Measurements from ENCODE around the gene MRGPRD. TPM values are rescaled to one million over a fixed set of nuclear protein-coding genes. Genes with fewer than 3 reads are reported as not detected.
A peak's percentile ranks its signal among the peaks of the same experiment; 100 is the strongest.

MRGPRD gene
- total and polyA plus RNA-seq, 3 experiments from 2014 or later = not detected

DNA sequence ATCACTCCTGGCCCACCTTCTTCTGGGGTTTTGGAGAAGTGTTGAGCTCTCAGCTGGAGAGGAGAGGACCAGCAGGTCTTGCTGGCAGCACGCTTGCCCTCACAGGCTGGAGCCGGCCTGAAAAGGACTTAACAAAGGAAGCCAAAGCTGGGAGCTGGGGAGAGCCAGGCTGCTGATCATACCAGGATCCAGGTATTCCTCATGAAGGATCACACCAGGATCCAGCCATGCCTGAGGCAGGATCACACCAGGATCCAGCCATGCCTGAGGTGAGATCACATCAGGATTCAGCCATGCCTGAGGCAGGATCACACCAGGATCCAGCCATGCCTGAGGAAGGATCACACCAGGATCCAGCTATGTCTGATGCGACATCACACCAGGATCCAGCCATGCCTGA is 17.0 kb downstream of the MRGPRD start:
- H3K27me3 ChIP-seq (ENCODE audit: insufficient read depth, low read length, poor library complexity, severe bottlenecking) = no peaks in the 10 kb centered on the region
- peak in 1 of 5 donors; percentile 24 for DNase-seq
- peaks cover 3% of the 10 kb centered on the region for H3K4me1 ChIP-seq (ENCODE audit: insufficient read depth, low read length)
- H3K27me3 Mint-ChIP-seq = peaks cover 6 to 7% of the 10 kb centered on the region in 2 donors
- no peak overlapping the region for H3K27ac ChIP-seq (ENCODE audit: low read depth, low read length)
- no peaks in the 10 kb centered on the region for H3K36me3 Mint-ChIP-seq
- CTCF ChIA-PET = interaction anchor here (1.2 kb wide), 1 partner anchor 163 kb away, joined by 3 read pairs; no protein-coding TSS in a partner anchor
- no peak overlapping the region for H3K4me3 ChIP-seq (ENCODE audit: low read length)
- H3K9me3 Mint-ChIP-seq = peaks cover 0 to 3% (median 0%) of the 10 kb centered on the region in 5 donors
- H3K9me3 ChIP-seq (ENCODE audit: low read length) = no peaks in the 10 kb centered on the region
- peaks cover 4 to 25% (median 17%) of the 10 kb centered on the region in 3 donors for H3K4me1 Mint-ChIP-seq
- no peak overlapping the region for H3K4me3 Mint-ChIP-seq
- no peaks in the 10 kb centered on the region for H3K36me3 ChIP-seq (ENCODE audit: insufficient read depth, low read length)
- peak overlapping the region in 1 of 8 donors; percentile 45 for H3K27ac Mint-ChIP-seq
- POLR2A ChIA-PET = no interaction called here

DNA sequence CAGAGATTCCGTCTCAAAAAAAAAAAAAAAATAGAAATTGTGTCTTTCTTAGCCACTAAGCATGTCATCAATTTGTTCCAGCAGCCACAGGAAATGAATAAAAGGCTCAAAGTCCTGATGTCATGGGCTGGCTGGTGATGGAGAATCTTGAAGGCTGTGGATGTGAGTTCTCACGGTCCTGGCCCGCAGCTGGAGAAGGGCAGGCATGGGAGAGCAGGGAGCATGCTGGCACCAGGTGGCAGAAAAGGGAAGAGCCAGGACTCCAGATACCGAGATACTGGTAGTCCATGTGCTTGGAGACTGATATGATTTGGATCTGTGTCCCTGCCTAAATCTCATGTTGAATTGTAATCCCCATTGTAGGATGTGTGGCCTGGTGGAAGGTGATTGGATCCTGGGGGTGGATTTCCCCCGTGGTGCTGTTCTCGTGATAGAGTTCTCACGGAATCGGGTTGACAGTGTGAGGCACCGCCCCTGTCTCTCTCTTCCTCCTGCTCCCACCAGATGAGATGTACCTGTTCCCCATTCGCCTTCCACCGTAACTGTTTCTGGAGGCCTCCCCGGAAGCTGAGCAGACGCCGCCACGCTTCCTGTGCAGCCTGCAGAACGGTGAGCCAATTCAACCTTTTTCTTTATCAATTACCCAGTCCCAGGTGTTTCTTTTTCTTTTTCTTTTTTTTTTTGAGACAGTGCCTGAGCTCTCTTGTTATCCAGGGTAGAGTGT is 18.1 kb downstream of the MRGPRD start:
- DNase-seq = peak in 4 of 5 donors; percentile 1 to 57 (median 12)
- POLR2A ChIA-PET = no interaction called here
- H3K27ac ChIP-seq (ENCODE audit: low read depth, low read length) = no peak overlapping the region
- no peak overlapping the region for H3K4me3 ChIP-seq (ENCODE audit: low read length)
- CTCF ChIA-PET = interaction anchor here (1.2 kb wide), 1 partner anchor 164 kb away, joined by 3 read pairs; no protein-coding TSS in a partner anchor
- Mint-ChIP-seq H3K9me3 (peaks cover 0 to 3% (median 0%) of the 10 kb centered on the region in 5 donors), H3K36me3 (no peaks in the 10 kb centered on the region), H3K27ac (peak overlapping the region; percentile 42 to 94 (median 80)), H3K4me1 (peaks cover 4 to 25% (median 17%) of the 10 kb centered on the region in 3 donors), H3K27me3 (peaks cover 2 to 4% of the 10 kb centered on the region in 2 donors), H3K4me3 (peak overlapping the region; percentile 5 to 67 (median 42))
- H3K36me3 ChIP-seq (ENCODE audit: insufficient read depth, low read length) = no peaks in the 10 kb centered on the region
- peaks cover 3% of the 10 kb centered on the region for H3K4me1 ChIP-seq (ENCODE audit: insufficient read depth, low read length)
- no peaks in the 10 kb centered on the region for H3K27me3 ChIP-seq (ENCODE audit: insufficient read depth, low read length, poor library complexity, severe bottlenecking)
- H3K9me3 ChIP-seq (ENCODE audit: low read length) = no peaks in the 10 kb centered on the region

DNA sequence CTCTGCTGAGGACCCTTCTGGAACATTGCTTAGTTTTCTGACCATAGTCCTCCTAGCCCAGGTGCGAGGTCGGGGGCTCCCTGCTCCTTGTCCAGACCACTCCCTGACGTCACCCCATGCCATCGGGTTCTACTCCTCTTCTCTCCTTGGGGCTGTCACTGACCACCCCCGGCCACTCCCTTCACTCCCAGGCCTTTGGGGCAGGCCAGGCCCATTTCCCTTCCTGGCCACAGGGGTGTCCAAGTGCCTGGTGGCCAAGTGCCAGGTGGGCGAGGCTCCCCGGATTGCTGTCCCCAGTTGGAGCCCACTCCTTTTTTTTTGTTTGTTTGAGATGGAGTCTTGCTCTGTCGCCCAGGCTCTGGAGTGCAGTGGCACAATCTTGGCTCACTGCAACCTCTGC is 19.5 kb downstream of the MRGPRD start:
- Histone ChIP-seq H3K27ac (ENCODE audit: low read depth, low read length) (no peak overlapping the region), H3K4me3 (ENCODE audit: low read length) (no peak overlapping the region), H3K27me3 (ENCODE audit: insufficient read depth, low read length, poor library complexity, severe bottlenecking) (no peaks in the 10 kb centered on the region), H3K36me3 (ENCODE audit: insufficient read depth, low read length) (no peaks in the 10 kb centered on the region), H3K9me3 (ENCODE audit: low read length) (no peaks in the 10 kb centered on the region), H3K4me1 (ENCODE audit: insufficient read depth, low read length) (no peaks in the 10 kb centered on the region)
- no peak overlapping the region for H3K27ac Mint-ChIP-seq
- POLR2A ChIA-PET = interaction anchor here (0.6 kb wide), 1 partner anchor 1358 kb away, joined by 4 read pairs; no protein-coding TSS in a partner anchor
- H3K4me3 Mint-ChIP-seq = no peak overlapping the region
- CTCF ChIA-PET = no interaction called here
- H3K9me3 Mint-ChIP-seq = peaks cover 0 to 3% (median 0%) of the 10 kb centered on the region in 5 donors
- H3K4me1 Mint-ChIP-seq = peaks cover 4 to 23% (median 14%) of the 10 kb centered on the region in 3 donors
- no peaks in the 10 kb centered on the region for H3K36me3 Mint-ChIP-seq
- peaks cover under 1 to 6% of the 10 kb centered on the region in 2 donors for H3K27me3 Mint-ChIP-seq
- peak in 1 of 5 donors; percentile 21 for DNase-seq

DNA sequence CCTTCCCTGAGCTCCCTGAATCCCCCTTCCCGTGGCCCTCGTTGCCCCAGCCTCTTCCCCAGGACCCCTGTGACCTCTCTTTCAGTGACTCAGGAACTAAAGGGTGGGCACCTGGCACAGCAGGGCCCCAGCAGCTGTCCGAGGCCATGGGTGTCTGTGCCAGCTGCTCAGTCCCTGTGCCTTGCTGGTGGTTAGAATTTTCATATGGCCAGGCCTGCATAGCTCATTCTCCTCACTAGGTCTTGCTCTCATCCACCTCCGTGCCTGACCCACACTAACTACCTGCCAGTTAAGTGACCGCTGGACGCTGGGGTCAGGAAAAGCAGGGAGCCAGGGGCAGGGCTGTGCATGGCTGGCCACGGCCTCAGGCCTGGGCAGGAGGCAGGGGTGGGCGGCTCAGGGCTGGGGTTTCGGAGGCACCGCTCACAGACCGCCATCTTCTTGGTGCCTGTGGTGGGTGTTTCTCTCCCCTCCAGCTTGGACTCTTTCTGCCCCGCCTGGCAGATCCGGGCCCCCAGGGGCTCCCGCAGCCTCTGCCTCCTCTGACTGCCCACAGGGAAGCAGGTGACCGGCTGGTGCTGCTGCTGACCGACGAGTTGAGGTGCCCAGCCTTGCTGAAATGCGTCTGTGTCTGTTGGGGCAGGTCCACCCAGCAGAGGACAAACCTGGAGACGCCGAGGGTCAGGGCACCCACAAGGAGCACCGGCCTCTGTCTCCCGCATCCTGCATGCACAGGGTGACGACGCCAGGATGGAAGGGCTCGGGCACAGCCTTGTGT is 20.3 kb downstream of the MRGPRD start:
- H3K4me3 Mint-ChIP-seq = no peak overlapping the region
- Histone ChIP-seq H3K4me3 (ENCODE audit: low read length) (no peak overlapping the region), H3K36me3 (ENCODE audit: insufficient read depth, low read length) (no peaks in the 10 kb centered on the region), H3K9me3 (ENCODE audit: low read length) (no peaks in the 10 kb centered on the region), H3K4me1 (ENCODE audit: insufficient read depth, low read length) (no peaks in the 10 kb centered on the region), H3K27ac (ENCODE audit: low read depth, low read length) (no peak overlapping the region), H3K27me3 (ENCODE audit: insufficient read depth, low read length, poor library complexity, severe bottlenecking) (no peaks in the 10 kb centered on the region)
- H3K4me1 Mint-ChIP-seq = peaks cover 2 to 17% (median 7%) of the 10 kb centered on the region in 3 donors
- peaks cover 0 to 3% (median 0%) of the 10 kb centered on the region in 5 donors for H3K9me3 Mint-ChIP-seq
- H3K27me3 Mint-ChIP-seq = peaks cover 0 to 6% of the 10 kb centered on the region in 2 donors
- ChIA-PET CTCF (no interaction called here), POLR2A (no interaction called here)
- DNase-seq = peak in 1 of 5 donors; percentile 27
- H3K27ac Mint-ChIP-seq = no peak overlapping the region
- no peaks in the 10 kb centered on the region for H3K36me3 Mint-ChIP-seq

DNA sequence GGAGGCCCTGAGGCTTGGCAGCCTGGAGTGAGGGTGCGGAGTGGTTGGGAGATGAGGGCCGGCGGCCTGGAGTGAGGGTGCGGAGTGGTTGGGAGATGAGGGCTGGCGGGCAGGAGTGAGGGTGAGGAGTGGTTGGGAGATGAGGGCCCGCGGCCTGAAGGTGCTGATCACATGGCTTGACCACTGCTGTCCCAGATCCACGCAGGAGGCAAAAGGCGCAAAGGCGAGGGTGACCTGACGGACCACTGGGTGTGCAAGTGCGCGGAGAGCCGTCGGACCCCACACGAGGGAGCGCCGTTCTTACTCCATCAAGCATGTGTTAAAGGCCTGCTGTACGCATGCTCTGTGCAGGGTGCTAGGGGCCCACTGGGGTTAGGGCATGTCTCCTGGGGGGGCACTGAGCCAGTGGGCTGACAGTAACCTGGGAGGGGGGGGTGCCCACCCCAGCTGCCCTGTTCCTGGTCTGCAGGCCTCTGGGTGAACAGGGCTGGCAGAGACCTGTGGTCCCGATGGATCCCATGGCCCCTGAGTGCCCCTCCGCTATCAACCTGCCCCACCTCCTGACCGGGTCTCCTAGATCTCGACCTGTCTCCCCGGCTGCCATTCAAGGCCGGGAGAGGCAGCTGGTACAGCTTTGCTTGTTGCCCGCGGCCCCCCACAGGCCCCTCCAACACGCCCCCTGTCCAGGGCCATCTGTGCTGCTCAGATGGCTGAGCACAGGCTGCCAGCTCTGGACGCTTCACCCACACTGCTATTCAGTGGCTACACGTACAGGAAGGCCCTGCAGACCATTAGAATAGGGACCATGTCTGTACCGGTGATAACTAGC is 21.1 kb downstream of the MRGPRD start:
- no peaks in the 10 kb centered on the region for H3K36me3 Mint-ChIP-seq
- CTCF ChIA-PET = no interaction called here
- peaks cover 2 to 18% (median 7%) of the 10 kb centered on the region in 3 donors for H3K4me1 Mint-ChIP-seq
- peaks cover 0 to 3% (median 0%) of the 10 kb centered on the region in 5 donors for H3K9me3 Mint-ChIP-seq
- H3K36me3 ChIP-seq (ENCODE audit: insufficient read depth, low read length) = no peaks in the 10 kb centered on the region
- H3K27ac Mint-ChIP-seq = no peak overlapping the region
- peaks cover 0 to 6% of the 10 kb centered on the region in 2 donors for H3K27me3 Mint-ChIP-seq
- no peaks in the 10 kb centered on the region for H3K4me1 ChIP-seq (ENCODE audit: insufficient read depth, low read length)
- no peak overlapping the region for H3K4me3 Mint-ChIP-seq
- H3K27ac ChIP-seq (ENCODE audit: low read depth, low read length) = no peak overlapping the region
- DNase-seq = no peak
- H3K27me3 ChIP-seq (ENCODE audit: insufficient read depth, low read length, poor library complexity, severe bottlenecking) = no peaks in the 10 kb centered on the region
- POLR2A ChIA-PET = no interaction called here
- no peak overlapping the region for H3K4me3 ChIP-seq (ENCODE audit: low read length)
- H3K9me3 ChIP-seq (ENCODE audit: low read length) = no peaks in the 10 kb centered on the region

DNA sequence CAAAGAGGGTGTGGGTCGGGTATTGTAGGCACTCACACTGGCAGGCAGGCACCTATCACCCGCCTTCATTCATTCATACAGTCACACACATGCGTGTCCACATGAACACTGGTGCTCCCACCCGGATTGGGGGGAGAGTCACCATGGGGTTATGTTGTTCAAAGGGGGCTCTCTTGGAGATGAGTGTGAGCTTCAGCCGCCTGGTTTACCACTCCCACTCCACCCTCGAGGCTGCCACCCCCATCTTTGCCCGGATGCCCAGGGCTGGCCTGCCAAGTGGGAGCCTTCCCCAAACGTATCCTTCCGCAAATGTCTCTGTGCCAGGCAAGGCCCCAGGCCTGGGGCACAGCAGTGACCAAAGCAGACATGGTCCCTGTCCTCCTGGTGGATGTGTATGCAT is 22.6 kb downstream of the MRGPRD start:
- ChIA-PET POLR2A (no interaction called here), CTCF (no interaction called here)
- no peaks in the 10 kb centered on the region for H3K4me1 ChIP-seq (ENCODE audit: insufficient read depth, low read length)
- no peaks in the 10 kb centered on the region for H3K36me3 ChIP-seq (ENCODE audit: insufficient read depth, low read length)
- no peak overlapping the region for H3K27ac ChIP-seq (ENCODE audit: low read depth, low read length)
- no peaks in the 10 kb centered on the region for H3K9me3 ChIP-seq (ENCODE audit: low read length)
- DNase-seq = no peak
- H3K4me3 ChIP-seq (ENCODE audit: low read length) = no peak overlapping the region
- peaks cover 0 to 6% of the 10 kb centered on the region in 2 donors for H3K27me3 Mint-ChIP-seq
- no peaks in the 10 kb centered on the region for H3K36me3 Mint-ChIP-seq
- no peak overlapping the region for H3K27ac Mint-ChIP-seq
- H3K27me3 ChIP-seq (ENCODE audit: insufficient read depth, low read length, poor library complexity, severe bottlenecking) = no peaks in the 10 kb centered on the region
- H3K9me3 Mint-ChIP-seq = no peaks in the 10 kb centered on the region
- H3K4me3 Mint-ChIP-seq = no peak overlapping the region
- H3K4me1 Mint-ChIP-seq = peaks cover 2 to 13% (median 7%) of the 10 kb centered on the region in 3 donors

DNA sequence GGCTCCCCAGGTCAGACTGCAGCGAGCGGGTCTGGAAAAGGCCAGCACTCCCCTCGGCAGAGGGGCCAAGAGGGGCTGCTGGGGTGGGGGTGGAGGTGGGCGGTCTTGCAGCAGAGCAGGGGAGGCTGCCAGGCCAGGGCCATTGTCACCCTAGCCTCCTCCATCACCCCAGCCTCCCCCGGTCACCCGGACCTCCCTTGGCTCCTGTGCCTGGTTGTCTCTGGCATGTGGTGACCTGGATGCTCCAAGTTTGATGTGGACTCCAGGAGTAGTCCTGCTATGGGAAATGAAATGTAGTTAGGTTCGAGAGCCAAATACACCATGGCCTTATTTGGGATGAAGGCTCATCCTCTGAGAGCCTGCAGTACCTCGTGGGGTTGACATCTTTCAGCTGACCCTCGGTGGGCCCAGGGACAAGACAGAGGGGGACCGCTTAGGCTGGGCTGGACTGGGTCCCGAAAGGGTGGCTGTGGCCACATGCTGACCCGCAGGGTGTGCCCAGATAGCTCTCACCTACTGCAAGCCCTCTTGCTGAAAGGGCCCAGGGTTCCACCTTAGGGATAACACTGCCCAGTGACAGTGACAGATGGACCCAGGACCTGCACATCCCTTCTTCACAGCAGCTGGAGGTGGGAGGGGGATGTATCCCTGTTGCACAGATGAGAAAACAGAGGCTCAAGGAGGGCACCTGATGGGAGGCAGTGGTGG is 24.1 kb downstream of the MRGPRD start:
- Mint-ChIP-seq H3K9me3 (no peaks in the 10 kb centered on the region), H3K4me3 (no peak overlapping the region), H3K27ac (no peak overlapping the region), H3K27me3 (peaks cover 0 to 6% of the 10 kb centered on the region in 2 donors), H3K36me3 (no peaks in the 10 kb centered on the region), H3K4me1 (peaks cover 0 to 5% (median 0%) of the 10 kb centered on the region in 3 donors)
- Histone ChIP-seq H3K4me3 (ENCODE audit: low read length) (no peak overlapping the region), H3K4me1 (ENCODE audit: insufficient read depth, low read length) (no peaks in the 10 kb centered on the region), H3K36me3 (ENCODE audit: insufficient read depth, low read length) (no peaks in the 10 kb centered on the region), H3K27ac (ENCODE audit: low read depth, low read length) (no peak overlapping the region), H3K9me3 (ENCODE audit: low read length) (no peaks in the 10 kb centered on the region), H3K27me3 (ENCODE audit: insufficient read depth, low read length, poor library complexity, severe bottlenecking) (no peaks in the 10 kb centered on the region)
- DNase-seq = no peak
- ChIA-PET POLR2A (no interaction called here), CTCF (no interaction called here)
